ENCODE data around the gene FOXD1.
"Not testable (repeated sequence)": the region's sequence is repeated elsewhere in the genome, so short reads cannot be mapped to it uniquely, and the experiment has no call there.

The FOXD1 gene

GRCh38 chr5:73424556-73424977 is 24.0 kb downstream of the FOXD1 start:
- no peak for DNase-seq
- in situ Hi-C loops (cut with HindIII; ENCODE audit: low pct_ligation_motif_present, low pct_unique_long_range_greater_than_20kb, low sequenced_read_pairs) = no loop called here

GRCh38 chr5:73422164-73422563 is 26.4 kb downstream of the FOXD1 start:
- in situ Hi-C loops (cut with HindIII; ENCODE audit: low pct_ligation_motif_present, low pct_unique_long_range_greater_than_20kb, low sequenced_read_pairs) = no loop called here
- DNase-seq = no peak

GRCh38 chr5:73420666-73421065 is 27.9 kb downstream of the FOXD1 start:
- in situ Hi-C loops (cut with HindIII; ENCODE audit: low pct_ligation_motif_present, low pct_unique_long_range_greater_than_20kb, low sequenced_read_pairs) = no loop called here
- no peak for DNase-seq

- no peak for DNase-seq
- in situ Hi-C loops (cut with HindIII; ENCODE audit: low pct_ligation_motif_present, low pct_unique_long_range_greater_than_20kb, low sequenced_read_pairs) = no loop called here
Measured at GRCh38 chr5:73419465-73420390, 28.8 kb downstream of the FOXD1 start.

GRCh38 chr5:73419117-73419464 is 29.5 kb downstream of the FOXD1 start:
- in situ Hi-C loops (cut with HindIII; ENCODE audit: low pct_ligation_motif_present, low pct_unique_long_range_greater_than_20kb, low sequenced_read_pairs) = no loop called here
- DNase-seq = no peak

GRCh38 chr5:73418244-73418691 is 30.3 kb downstream of the FOXD1 start:
- in situ Hi-C loops (cut with HindIII; ENCODE audit: low pct_ligation_motif_present, low pct_unique_long_range_greater_than_20kb, low sequenced_read_pairs) = no loop called here
- no peak for DNase-seq

- no peak for DNase-seq
- in situ Hi-C loops (cut with HindIII; ENCODE audit: low pct_ligation_motif_present, low pct_unique_long_range_greater_than_20kb, low sequenced_read_pairs) = no loop called here
Measured at GRCh38 chr5:73417303-73418034, 31.1 kb downstream of the FOXD1 start.

- DNase-seq = no peak
Measured at GRCh38 chr5:73415617-73416016, 33.0 kb downstream of the FOXD1 start.

GRCh38 chr5:73415171-73415570 is 33.4 kb downstream of the FOXD1 start:
- in situ Hi-C loops (cut with HindIII; ENCODE audit: low pct_ligation_motif_present, low pct_unique_long_range_greater_than_20kb, low sequenced_read_pairs) = no loop called here
- DNase-seq = no peak

More at GRCh38 chr5:73415617-73416016, 33.0 kb downstream of the FOXD1 start:
- in situ Hi-C loops (cut with HindIII; ENCODE audit: low pct_ligation_motif_present, low pct_unique_long_range_greater_than_20kb, low sequenced_read_pairs) = no loop called here

GRCh38 chr5:73412597-73412988 is 36.0 kb downstream of the FOXD1 start:
- no peak for DNase-seq
- in situ Hi-C loops (cut with HindIII; ENCODE audit: low pct_ligation_motif_present, low pct_unique_long_range_greater_than_20kb, low sequenced_read_pairs) = no loop called here

GRCh38 chr5:73411936-73412596 is 36.5 kb downstream of the FOXD1 start:
- in situ Hi-C loops (cut with HindIII; ENCODE audit: low pct_ligation_motif_present, low pct_unique_long_range_greater_than_20kb, low sequenced_read_pairs) = no loop called here
- no peak for DNase-seq

GRCh38 chr5:73409927-73410326 is 38.6 kb downstream of the FOXD1 start:
- in situ Hi-C loops (cut with HindIII; ENCODE audit: low pct_ligation_motif_present, low pct_unique_long_range_greater_than_20kb, low sequenced_read_pairs); DNase-seq: not testable (repeated sequence)

GRCh38 chr5:73405691-73406090 is 42.9 kb downstream of the FOXD1 start:
- in situ Hi-C loops (cut with HindIII; ENCODE audit: low pct_ligation_motif_present, low pct_unique_long_range_greater_than_20kb, low sequenced_read_pairs) = no loop called here
- no peak for DNase-seq

GRCh38 chr5:73399775-73400174 is 48.8 kb downstream of the FOXD1 start:
- in situ Hi-C loops (cut with HindIII; ENCODE audit: low pct_ligation_motif_present, low pct_unique_long_range_greater_than_20kb, low sequenced_read_pairs) = no loop called here
- DNase-seq = no peak

Measured in ACHN (cell line).